Coronary artery (tissue), 2 donors: ENCODE data around the gene SFT2D2.
"Not testable (repeated sequence)": the region's sequence is repeated elsewhere in the genome, so short reads cannot be mapped to it uniquely, and the experiment has no call there.

Experiments
- DNase-seq: peaks from one replicate; pipeline ENCODE4 v3.0.0-alpha.2; 2017; ENCODE audit warnings: low spot score
- H3K27ac ChIP-seq, 2 donors: fragments of 200-600 bp; sonication (generic); one replicate each; pipeline ENCODE4 v1.5.1; 2016 to 2019
- H3K4me3 ChIP-seq: fragments of 200-600 bp; sonication (generic); 2 replicates; pipeline ENCODE4 v1.5.1; 2016; ENCODE audit warnings: mild to moderate bottlenecking, moderate library complexity
- TF ChIP-seq, protein P1 (sequence below): fragments of 200-600 bp; sonication (generic); IDR thresholded peaks from one replicate; pipeline ENCODE4 v1.5.1; 2019; ENCODE audit warnings: antibody characterized with exemption

SFT2D2 gene

DNA sequence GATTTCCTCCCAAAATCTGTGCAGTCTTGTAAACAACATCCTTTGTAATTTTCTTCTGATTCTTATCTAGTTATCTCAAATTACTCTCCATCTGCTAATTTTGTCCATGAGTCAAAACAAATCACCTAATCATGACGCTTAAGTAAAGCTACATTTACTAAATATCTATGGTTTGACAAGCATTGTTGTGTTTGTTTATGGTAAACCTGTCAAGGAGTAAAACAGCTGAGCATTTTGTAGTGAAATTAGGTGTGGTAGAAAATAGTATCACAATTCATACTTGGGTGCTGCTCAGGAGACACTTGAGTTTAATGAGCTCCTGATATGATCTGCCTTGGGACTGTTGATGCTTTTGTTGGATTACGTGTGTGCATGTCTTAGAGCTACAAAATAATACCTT lies 35.4 kb upstream of the SFT2D2 start:
- DNase-seq: no peak
- no peak overlapping the region for H3K27ac ChIP-seq
- TF ChIP-seq, protein P1, sequence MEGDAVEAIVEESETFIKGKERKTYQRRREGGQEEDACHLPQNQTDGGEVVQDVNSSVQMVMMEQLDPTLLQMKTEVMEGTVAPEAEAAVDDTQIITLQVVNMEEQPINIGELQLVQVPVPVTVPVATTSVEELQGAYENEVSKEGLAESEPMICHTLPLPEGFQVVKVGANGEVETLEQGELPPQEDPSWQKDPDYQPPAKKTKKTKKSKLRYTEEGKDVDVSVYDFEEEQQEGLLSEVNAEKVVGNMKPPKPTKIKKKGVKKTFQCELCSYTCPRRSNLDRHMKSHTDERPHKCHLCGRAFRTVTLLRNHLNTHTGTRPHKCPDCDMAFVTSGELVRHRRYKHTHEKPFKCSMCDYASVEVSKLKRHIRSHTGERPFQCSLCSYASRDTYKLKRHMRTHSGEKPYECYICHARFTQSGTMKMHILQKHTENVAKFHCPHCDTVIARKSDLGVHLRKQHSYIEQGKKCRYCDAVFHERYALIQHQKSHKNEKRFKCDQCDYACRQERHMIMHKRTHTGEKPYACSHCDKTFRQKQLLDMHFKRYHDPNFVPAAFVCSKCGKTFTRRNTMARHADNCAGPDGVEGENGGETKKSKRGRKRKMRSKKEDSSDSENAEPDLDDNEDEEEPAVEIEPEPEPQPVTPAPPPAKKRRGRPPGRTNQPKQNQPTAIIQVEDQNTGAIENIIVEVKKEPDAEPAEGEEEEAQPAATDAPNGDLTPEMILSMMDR: no peak
- H3K4me3 ChIP-seq: no peak overlapping the region

DNA sequence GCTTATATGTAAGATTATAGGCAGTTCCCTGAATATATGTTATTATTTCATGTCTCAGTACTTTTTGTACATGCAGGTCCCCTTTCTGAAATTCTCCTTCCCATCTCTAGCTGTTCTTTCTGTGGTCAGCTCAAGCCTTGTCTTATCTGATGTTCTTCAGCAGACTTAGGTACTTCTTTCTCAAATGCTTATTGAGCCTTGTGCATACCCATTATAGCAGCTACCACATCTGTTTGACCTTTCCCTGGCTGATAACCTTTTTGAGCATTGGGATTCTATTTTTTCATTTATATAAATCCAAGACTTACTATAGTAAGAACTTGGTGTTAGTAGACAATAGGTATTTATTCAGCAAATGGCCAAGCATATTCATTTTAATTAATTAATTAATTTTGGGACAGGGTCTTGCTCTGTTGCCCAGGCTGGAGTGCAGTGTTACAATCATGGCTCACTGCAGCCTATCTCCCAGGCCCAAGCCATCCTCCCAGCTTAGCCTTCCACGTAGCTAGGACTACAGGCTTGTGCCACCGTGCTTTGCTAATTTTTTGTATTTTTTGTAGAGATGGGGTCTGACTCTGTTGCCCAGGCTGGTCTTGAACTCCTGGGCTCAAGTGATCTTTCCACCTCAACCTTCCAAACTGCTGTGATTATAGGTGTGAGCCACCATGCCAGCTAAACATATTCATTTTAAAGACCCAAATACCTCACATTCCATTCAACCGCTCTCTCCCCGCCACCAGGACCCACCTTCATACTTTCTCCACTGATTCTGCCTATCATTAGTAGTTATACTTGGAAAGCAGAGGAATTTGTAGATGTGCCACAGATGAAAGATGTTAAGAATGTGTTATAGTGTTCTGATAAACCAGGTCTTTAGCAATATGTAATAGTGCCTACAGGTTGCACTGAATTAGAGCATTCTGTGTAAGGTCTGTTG lies 30.3 kb upstream of the SFT2D2 start:
- no peak for DNase-seq
- TF ChIP-seq, protein P1: no peak
- H3K4me3 ChIP-seq: no peak overlapping the region
- no peak overlapping the region for H3K27ac ChIP-seq

DNA sequence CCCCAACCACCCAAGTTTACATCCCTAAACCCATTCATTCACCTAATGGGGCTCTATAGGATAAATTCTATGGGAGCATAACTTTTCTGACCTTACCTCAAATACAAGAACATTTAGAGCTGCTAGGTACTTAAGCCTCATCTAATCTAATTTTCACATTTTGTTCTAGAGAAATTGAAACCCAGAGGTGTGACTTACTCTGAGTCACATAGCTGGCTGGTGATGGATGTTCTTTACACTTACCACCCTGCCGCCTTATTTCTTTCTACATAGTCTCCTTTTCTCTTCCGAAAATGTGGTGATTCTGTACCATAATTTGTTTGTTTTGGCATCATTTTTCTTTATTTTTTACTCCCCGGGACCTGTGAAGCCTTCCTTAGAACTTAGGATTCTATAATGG lies 26.7 kb upstream of the SFT2D2 start:
- TF ChIP-seq, protein P1: no peak

DNA sequence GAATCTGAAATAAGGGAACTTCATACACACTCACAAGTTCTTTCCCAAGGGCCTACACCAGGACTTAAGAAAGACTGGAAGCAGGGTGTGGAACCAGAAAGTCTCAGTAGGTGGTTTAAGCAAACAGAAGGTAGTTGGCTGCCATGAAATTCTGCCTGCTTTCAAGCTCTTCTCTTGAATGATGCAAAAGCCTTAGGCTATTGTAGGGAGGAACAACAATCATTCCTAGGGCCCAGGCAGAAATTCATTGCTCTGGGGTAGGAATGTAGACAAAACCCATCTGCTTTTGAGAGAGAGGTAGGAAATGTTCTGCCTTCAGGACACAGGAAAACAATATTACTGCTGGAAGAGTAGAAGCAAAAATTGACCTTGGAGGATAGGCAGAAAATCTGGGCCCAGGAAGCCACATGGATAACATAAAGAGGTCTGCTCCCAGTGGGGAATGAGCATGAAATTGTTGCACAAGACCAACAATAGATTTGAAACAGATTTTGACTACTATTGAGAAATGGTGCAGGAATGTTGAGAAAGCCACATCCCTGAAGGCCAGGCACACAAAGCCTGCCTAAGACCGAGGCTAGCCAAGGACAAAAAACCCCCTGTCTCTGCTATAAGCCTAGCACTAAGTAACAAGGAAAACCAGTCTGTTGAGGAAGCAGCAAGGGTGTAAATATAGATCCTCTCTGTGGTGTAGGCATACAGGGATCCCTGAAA lies 22.7 kb upstream of the SFT2D2 start:
- Histone ChIP-seq H3K27ac (no peak overlapping the region), H3K4me3 (no peak overlapping the region)
- TF ChIP-seq, protein P1: no peak
- DNase-seq: no peak

More for the DNA sequence above, 26.7 kb upstream of the SFT2D2 start:
- DNase-seq: no peak
- no peak overlapping the region for H3K4me3 ChIP-seq
- no peak overlapping the region for H3K27ac ChIP-seq

DNA sequence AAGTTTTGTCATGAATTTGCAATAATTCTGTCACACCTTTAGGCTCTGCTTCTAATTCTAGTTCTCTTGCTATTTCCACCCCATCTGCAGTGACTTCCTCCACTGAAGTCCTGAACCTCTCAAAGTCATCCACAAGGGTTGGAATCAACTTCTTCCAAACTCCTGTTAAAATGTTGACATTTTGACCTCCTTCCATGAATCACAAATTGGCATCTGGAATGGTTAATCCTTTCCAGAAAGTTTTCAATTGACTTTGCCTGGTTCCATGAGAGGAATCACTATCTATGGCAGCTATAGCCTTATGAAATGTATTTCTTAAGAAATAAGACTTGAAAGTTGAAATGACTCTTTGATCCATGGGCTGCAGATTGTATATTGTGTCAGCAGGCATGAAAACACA lies 19.7 kb upstream of the SFT2D2 start:
- no peak for DNase-seq
- H3K27ac ChIP-seq: no peak overlapping the region
- H3K4me3 ChIP-seq: no peak overlapping the region
- TF ChIP-seq, protein P1: no peak

DNA sequence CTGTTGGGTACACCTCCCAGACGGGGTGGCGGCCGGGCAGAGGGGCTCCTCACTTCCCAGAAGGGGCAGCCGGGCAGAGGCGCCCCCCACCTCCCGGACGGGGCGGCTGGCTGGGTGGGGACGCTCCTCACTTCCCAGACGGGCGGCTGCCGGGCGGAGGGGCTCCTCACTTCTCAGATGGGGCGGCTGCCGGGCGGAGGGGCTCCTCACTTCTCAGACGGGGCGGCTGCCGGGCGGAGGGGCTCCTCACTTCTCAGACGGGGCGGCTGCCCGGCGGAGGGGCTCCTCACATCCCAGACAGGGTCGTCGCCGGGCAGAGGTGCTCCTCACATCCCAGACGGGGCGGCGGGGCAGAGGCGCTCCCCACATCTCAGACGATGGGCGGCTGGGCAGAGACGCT lies 18.1 kb upstream of the SFT2D2 start:
- DNase-seq, H3K4me3 ChIP-seq: not testable (repeated sequence)

DNA sequence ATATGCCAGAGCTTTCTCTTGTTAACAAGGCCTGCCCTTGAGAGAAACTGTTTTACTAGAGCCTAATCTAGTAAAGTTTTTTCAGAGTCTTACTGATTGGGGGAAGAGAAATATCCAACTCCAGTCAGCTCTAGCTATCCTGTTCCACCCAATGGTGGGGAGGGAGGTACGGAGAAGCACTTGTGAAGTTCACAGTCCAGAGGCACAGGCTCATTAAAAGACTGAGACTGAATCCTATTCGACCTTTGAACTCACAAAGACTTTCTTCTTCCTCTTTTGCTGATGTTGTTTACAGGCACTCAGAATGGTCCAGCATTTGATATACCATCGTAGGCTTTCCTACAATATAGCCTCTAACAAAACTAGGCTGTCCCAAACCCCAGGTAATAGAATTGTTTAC lies 15.5 kb upstream of the SFT2D2 start:
- DNase-seq: no peak
- Histone ChIP-seq H3K27ac (no peak overlapping the region), H3K4me3 (no peak overlapping the region)
- TF ChIP-seq, protein P1: no peak

More for the DNA sequence above, 18.1 kb upstream of the SFT2D2 start:
- not testable (repeated sequence) for H3K27ac ChIP-seq
